ENCODE results near the gene CDH23. TPM values are rescaled to one million over a fixed set of nuclear protein-coding genes. Genes with fewer than 3 reads are reported as not detected.

The CDH23 gene
- polyA plus RNA-seq, 1 donor from 2014 or later = 6.6 TPM

DNA sequence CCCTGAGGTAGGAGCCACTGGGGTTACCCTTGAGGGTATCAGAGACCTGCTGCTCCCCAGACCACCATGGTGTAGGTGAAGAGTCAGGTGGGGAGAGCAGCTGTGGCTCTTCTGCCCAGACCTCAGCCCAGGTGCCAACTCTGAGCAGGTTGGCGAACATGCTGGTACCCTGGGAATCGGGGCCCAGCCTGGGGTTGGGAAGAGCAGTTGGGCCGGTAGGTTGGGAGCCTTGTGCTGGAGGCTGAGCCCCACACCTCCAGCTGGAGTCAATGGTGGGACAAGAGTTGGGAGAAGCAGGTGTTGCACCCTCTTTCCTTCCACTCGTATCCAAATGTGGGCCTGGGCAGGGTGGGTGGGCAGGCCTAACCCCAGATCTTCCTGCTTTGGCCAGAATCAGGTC, 114.5 kb downstream of the CDH23 start:
- no peak overlapping the region for H3K9ac ChIP-seq (ENCODE audit: low read length)
- H4K20me1 ChIP-seq (ENCODE audit: insufficient read depth) = no peaks in the 10 kb centered on the region
- H3F3A ChIP-seq (ENCODE audit: insufficient read depth, low read length, poor library complexity, severe bottlenecking) = no peaks in the 10 kb centered on the region
- H3K36me3 ChIP-seq (ENCODE audit: insufficient read depth, low read length) = no peaks in the 10 kb centered on the region
- no peaks in the 10 kb centered on the region for H3K27me3 ChIP-seq (ENCODE audit: insufficient read depth, low read depth, low read length)
- no peaks in the 10 kb centered on the region for H3K9me3 ChIP-seq (ENCODE audit: low read length)
- TF ChIP-seq TAF1 (IDR thresholded peaks at IDR 0.05; ENCODE audit: low read depth) = no peak
- TF ChIP-seq SMC3 (conservative IDR thresholded peaks at IDR 0.05; ENCODE audit: poor library complexity) = no peak
- TF ChIP-seq, protein P1, sequence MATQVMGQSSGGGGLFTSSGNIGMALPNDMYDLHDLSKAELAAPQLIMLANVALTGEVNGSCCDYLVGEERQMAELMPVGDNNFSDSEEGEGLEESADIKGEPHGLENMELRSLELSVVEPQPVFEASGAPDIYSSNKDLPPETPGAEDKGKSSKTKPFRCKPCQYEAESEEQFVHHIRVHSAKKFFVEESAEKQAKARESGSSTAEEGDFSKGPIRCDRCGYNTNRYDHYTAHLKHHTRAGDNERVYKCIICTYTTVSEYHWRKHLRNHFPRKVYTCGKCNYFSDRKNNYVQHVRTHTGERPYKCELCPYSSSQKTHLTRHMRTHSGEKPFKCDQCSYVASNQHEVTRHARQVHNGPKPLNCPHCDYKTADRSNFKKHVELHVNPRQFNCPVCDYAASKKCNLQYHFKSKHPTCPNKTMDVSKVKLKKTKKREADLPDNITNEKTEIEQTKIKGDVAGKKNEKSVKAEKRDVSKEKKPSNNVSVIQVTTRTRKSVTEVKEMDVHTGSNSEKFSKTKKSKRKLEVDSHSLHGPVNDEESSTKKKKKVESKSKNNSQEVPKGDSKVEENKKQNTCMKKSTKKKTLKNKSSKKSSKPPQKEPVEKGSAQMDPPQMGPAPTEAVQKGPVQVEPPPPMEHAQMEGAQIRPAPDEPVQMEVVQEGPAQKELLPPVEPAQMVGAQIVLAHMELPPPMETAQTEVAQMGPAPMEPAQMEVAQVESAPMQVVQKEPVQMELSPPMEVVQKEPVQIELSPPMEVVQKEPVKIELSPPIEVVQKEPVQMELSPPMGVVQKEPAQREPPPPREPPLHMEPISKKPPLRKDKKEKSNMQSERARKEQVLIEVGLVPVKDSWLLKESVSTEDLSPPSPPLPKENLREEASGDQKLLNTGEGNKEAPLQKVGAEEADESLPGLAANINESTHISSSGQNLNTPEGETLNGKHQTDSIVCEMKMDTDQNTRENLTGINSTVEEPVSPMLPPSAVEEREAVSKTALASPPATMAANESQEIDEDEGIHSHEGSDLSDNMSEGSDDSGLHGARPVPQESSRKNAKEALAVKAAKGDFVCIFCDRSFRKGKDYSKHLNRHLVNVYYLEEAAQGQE (IDR thresholded peaks at IDR 0.05; ENCODE audit: borderline replicate concordance) = no peak
- no peak for TF ChIP-seq POLR2AphosphoS5 (IDR thresholded peaks at IDR 0.05)
- TF ChIP-seq EZH2 (IDR thresholded peaks at IDR 0.05; ENCODE audit: borderline replicate concordance, insufficient read depth, low read length, poor library complexity, severe bottlenecking) = no peak
- TF ChIP-seq MXI1 (conservative IDR thresholded peaks at IDR 0.05; ENCODE audit: poor library complexity, severe bottlenecking) = no peak
- no peak for TF ChIP-seq RAD21 (conservative IDR thresholded peaks at IDR 0.05)
- TF ChIP-seq, protein P2, sequence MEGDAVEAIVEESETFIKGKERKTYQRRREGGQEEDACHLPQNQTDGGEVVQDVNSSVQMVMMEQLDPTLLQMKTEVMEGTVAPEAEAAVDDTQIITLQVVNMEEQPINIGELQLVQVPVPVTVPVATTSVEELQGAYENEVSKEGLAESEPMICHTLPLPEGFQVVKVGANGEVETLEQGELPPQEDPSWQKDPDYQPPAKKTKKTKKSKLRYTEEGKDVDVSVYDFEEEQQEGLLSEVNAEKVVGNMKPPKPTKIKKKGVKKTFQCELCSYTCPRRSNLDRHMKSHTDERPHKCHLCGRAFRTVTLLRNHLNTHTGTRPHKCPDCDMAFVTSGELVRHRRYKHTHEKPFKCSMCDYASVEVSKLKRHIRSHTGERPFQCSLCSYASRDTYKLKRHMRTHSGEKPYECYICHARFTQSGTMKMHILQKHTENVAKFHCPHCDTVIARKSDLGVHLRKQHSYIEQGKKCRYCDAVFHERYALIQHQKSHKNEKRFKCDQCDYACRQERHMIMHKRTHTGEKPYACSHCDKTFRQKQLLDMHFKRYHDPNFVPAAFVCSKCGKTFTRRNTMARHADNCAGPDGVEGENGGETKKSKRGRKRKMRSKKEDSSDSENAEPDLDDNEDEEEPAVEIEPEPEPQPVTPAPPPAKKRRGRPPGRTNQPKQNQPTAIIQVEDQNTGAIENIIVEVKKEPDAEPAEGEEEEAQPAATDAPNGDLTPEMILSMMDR (IDR thresholded peaks at IDR 0.05; ENCODE audit: poor library complexity, severe bottlenecking) = no peak
- no peak for TF ChIP-seq EP300 (conservative IDR thresholded peaks at IDR 0.05; ENCODE audit: poor library complexity, severe bottlenecking)
- H3K27ac ChIP-seq (ENCODE audit: low read length) = no peak overlapping the region
- no peak overlapping the region for H3K4me2 ChIP-seq (ENCODE audit: low read length)
- no peaks in the 10 kb centered on the region for H3K9me2 ChIP-seq (ENCODE audit: insufficient read depth, low read length)
- no peak overlapping the region for H2AFZ ChIP-seq (ENCODE audit: low read depth, low read length)
- H3K4me3 ChIP-seq (ENCODE audit: low read length) = no peak overlapping the region
- no peaks in the 10 kb centered on the region for H3K79me2 ChIP-seq (replicated peaks; ENCODE audit: insufficient read depth, low read length)

DNA sequence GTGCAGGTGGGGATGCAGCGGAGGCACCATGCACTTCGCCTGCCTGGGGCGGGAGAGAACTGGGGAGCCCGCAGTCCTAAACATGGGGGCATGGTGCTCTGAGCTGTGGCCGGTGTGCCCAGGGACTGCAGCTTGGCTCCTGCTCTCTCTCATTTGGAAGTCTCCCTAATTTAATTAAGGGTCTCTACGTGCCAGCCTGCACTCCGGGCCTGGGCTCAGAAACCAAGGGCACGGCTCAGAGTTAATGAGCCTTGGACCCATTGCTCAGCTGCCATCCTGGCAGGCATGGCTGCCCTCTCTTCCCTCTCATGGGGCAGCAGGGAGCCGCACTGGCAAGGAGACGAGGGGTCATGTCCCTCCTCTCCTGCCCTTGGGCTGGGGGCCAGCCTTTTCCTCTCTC, 115.6 kb downstream of the CDH23 start:
- TF ChIP-seq, protein P2 (IDR thresholded peaks at IDR 0.05; ENCODE audit: poor library complexity, severe bottlenecking) = no peak
- no peak for TF ChIP-seq EZH2 (IDR thresholded peaks at IDR 0.05; ENCODE audit: borderline replicate concordance, insufficient read depth, low read length, poor library complexity, severe bottlenecking)
- no peak for TF ChIP-seq MXI1 (conservative IDR thresholded peaks at IDR 0.05; ENCODE audit: poor library complexity, severe bottlenecking)
- no peaks in the 10 kb centered on the region for H4K20me1 ChIP-seq (ENCODE audit: insufficient read depth)
- no peak overlapping the region for H3K27ac ChIP-seq (ENCODE audit: low read length)
- no peaks in the 10 kb centered on the region for H3K79me2 ChIP-seq (replicated peaks; ENCODE audit: insufficient read depth, low read length)
- H3K36me3 ChIP-seq (ENCODE audit: insufficient read depth, low read length) = no peaks in the 10 kb centered on the region
- H3K27me3 ChIP-seq (ENCODE audit: insufficient read depth, low read depth, low read length) = no peaks in the 10 kb centered on the region
- H3K9me2 ChIP-seq (ENCODE audit: insufficient read depth, low read length) = no peaks in the 10 kb centered on the region
- H3K9ac ChIP-seq (ENCODE audit: low read length) = no peak overlapping the region
- H3F3A ChIP-seq (ENCODE audit: insufficient read depth, low read length, poor library complexity, severe bottlenecking) = no peaks in the 10 kb centered on the region
- no peak overlapping the region for H2AFZ ChIP-seq (ENCODE audit: low read depth, low read length)
- H3K4me3 ChIP-seq (ENCODE audit: low read length) = no peak overlapping the region
- H3K4me2 ChIP-seq (ENCODE audit: low read length) = no peak overlapping the region
- H3K9me3 ChIP-seq (ENCODE audit: low read length) = no peaks in the 10 kb centered on the region

Measured in neural cell (in vitro differentiated cells).